H9 (cell line): Measurements from ENCODE around the gene ATP8B4. TPM values are rescaled to one million over a fixed set of nuclear protein-coding genes. Genes with fewer than 3 reads are reported as not detected.

Source experiments
- DNase-seq: peaks from one replicate; pipeline ENCODE4 v3.0.0-alpha.2; 2017
- H2AFZ ChIP-seq: one replicate; pipeline ENCODE4 v1.6.1; 2013; ENCODE audit warnings: mild to moderate bottlenecking, low read length, control low read depth, moderate library complexity
- H2AK5ac ChIP-seq: 2 replicates; pipeline ENCODE4 v1.6.1; 2013; ENCODE audit warnings: low read length, control low read depth, mixed read lengths; ENCODE audit not compliant: insufficient read length
- H2BK120ac ChIP-seq: one replicate; pipeline ENCODE4 v1.6.1; 2013; ENCODE audit warnings: low read depth, mild to moderate bottlenecking, low read length, control low read depth, inconsistent platforms; ENCODE audit not compliant: poor library complexity, severe bottlenecking
- H2BK12ac ChIP-seq: 2 replicates; pipeline ENCODE4 v1.6.1; 2013; ENCODE audit warnings: low read length, control low read depth, mixed read lengths, low read depth; ENCODE audit not compliant: insufficient read length
- H2BK15ac ChIP-seq: 2 replicates; pipeline ENCODE4 v1.6.1; 2013; ENCODE audit warnings: low read depth, low read length, control low read depth
- H2BK20ac ChIP-seq: one replicate; pipeline ENCODE4 v1.6.1; 2013; ENCODE audit warnings: low read depth, mild to moderate bottlenecking, low read length, control low read depth, inconsistent platforms; ENCODE audit not compliant: poor library complexity, severe bottlenecking
- H2BK5ac ChIP-seq: 2 replicates; pipeline ENCODE4 v1.6.1; 2013; ENCODE audit warnings: low read length, control low read depth, mixed read lengths; ENCODE audit not compliant: insufficient read length
- H3K14ac ChIP-seq: 2 replicates; pipeline ENCODE4 v1.6.1; 2013; ENCODE audit warnings: low read length, control low read depth; ENCODE audit not compliant: insufficient read depth
- H3K18ac ChIP-seq: 2 replicates; pipeline ENCODE4 v1.6.1; 2013; ENCODE audit warnings: low read depth, mild to moderate bottlenecking, mixed read lengths, low read length, control low read depth; ENCODE audit not compliant: insufficient read length
- H3K23ac ChIP-seq: 2 replicates; pipeline ENCODE4 v1.6.1; 2013; ENCODE audit warnings: low read length, control low read depth, mixed read lengths, low read depth; ENCODE audit not compliant: insufficient read length
- H3K23me2 ChIP-seq: 2 replicates; pipeline ENCODE4 v1.6.1; 2013; ENCODE audit warnings: low read depth, mild to moderate bottlenecking, mixed read lengths, low read length, control low read depth; ENCODE audit not compliant: insufficient read length, poor library complexity, severe bottlenecking
- H3K27ac ChIP-seq: 2 replicates; pipeline ENCODE4 v1.5.1; 2013; ENCODE audit warnings: low read length, control low read depth, mixed read lengths, low read depth; ENCODE audit not compliant: insufficient read length
- H3K27me3 ChIP-seq: 2 replicates; pipeline ENCODE4 v1.6.1; 2013; ENCODE audit warnings: low read length, control low read depth, inconsistent platforms; ENCODE audit not compliant: insufficient read depth
- H3K4ac ChIP-seq: 2 replicates; pipeline ENCODE4 v1.6.1; 2013; ENCODE audit warnings: low read depth, mild to moderate bottlenecking, control low read depth, inconsistent platforms, low read length, moderate library complexity
- H3K4me1 ChIP-seq: 2 replicates; pipeline ENCODE4 v1.6.1; 2013; ENCODE audit warnings: low read length, control low read depth, inconsistent platforms; ENCODE audit not compliant: insufficient read depth
- H3K4me2 ChIP-seq: 2 replicates; pipeline ENCODE4 v1.6.1; 2013; ENCODE audit warnings: low read length, control low read depth, mixed read lengths; ENCODE audit not compliant: insufficient read length, insufficient read depth
- H3K56ac ChIP-seq: 2 replicates; pipeline ENCODE4 v1.6.1; 2013; ENCODE audit warnings: low read depth, mild to moderate bottlenecking, mixed read lengths, low read length, control low read depth; ENCODE audit not compliant: insufficient read length
- H3K79me1 ChIP-seq: 2 replicates; pipeline ENCODE4 v1.6.1; 2013; ENCODE audit warnings: low read depth, mild to moderate bottlenecking, moderate library complexity, low read length, control low read depth, inconsistent platforms; ENCODE audit not compliant: insufficient read depth, poor library complexity, severe bottlenecking
- H3K79me2 ChIP-seq: 2 replicates; pipeline ENCODE4 v1.6.1; 2013; ENCODE audit warnings: low read length, control low read depth, inconsistent platforms; ENCODE audit not compliant: insufficient read depth
- H3K9ac ChIP-seq: 2 replicates; pipeline ENCODE4 v1.6.1; 2013; ENCODE audit warnings: low read length, control low read depth, mixed read lengths; ENCODE audit not compliant: insufficient read length; ENCODE audit errors: extremely low read depth
- H3K9me3 ChIP-seq: one replicate; pipeline ENCODE4 v1.6.1; 2013; ENCODE audit warnings: low read depth, low read length, inconsistent platforms; ENCODE audit not compliant: control insufficient read depth
- H3T11ph ChIP-seq: one replicate; pipeline ENCODE4 v1.6.1; 2013; ENCODE audit warnings: mild to moderate bottlenecking, low read length, control low read depth, inconsistent platforms
- H4K20me1 ChIP-seq: one replicate; pipeline ENCODE4 v1.6.1; 2013; ENCODE audit not compliant: control insufficient read depth, insufficient read length, insufficient read depth
- H4K5ac ChIP-seq: 2 replicates; pipeline ENCODE4 v1.6.1; 2013; ENCODE audit warnings: low read depth, mild to moderate bottlenecking, mixed read lengths, low read length, control low read depth; ENCODE audit not compliant: insufficient read length
- H4K8ac ChIP-seq: replicated peaks from 2 replicates; pipeline ENCODE4 v1.6.1; 2013; ENCODE audit warnings: low read length, control low read depth, mixed read lengths, low read depth; ENCODE audit not compliant: insufficient read length
- H4K91ac ChIP-seq: 2 replicates; pipeline ENCODE4 v1.6.1; 2013; ENCODE audit warnings: low read depth, mild to moderate bottlenecking, moderate library complexity, mixed read lengths, low read length, control low read depth; ENCODE audit not compliant: insufficient read length
- H3K27ac Mint-ChIP-seq, 3 experiments: 2 replicates in 2 of 3; 3 replicates in 1 of 3; pipeline ENCODE4 v1.8.0; 2020 to 2021; ENCODE audit warnings: mixed read lengths in 3 of 3, mild to moderate bottlenecking in 1 of 3, moderate library complexity in 1 of 3
- H3K27me3 Mint-ChIP-seq: 2 replicates; pipeline ENCODE4 v1.8.0; 2021; ENCODE audit warnings: low read depth, mild to moderate bottlenecking, moderate library complexity, mixed read lengths
- H3K36me3 Mint-ChIP-seq, 3 experiments: 2 replicates in 2 of 3; 3 replicates in 1 of 3; pipeline ENCODE4 v1.8.0; 2020 to 2021; ENCODE audit warnings: low read depth in 3 of 3, mixed read lengths in 3 of 3; ENCODE audit not compliant: insufficient read depth in 1 of 3
- H3K4me1 Mint-ChIP-seq, 2 experiments: 2 replicates each; pipeline ENCODE4 v1.8.0; 2020; ENCODE audit warnings: mixed read lengths in 2 of 2
- H3K4me3 Mint-ChIP-seq, 2 experiments: 2 replicates in 1 of 2; 3 replicates in 1 of 2; pipeline ENCODE4 v1.8.0; 2020 to 2021; ENCODE audit warnings: mild to moderate bottlenecking in 2 of 2, mixed read lengths in 2 of 2, moderate library complexity in 1 of 2
- H3K9me3 Mint-ChIP-seq, 2 experiments: 2 replicates in 1 of 2; 3 replicates in 1 of 2; pipeline ENCODE4 v1.8.0; 2020; ENCODE audit warnings: mild to moderate bottlenecking in 2 of 2, mixed read lengths in 2 of 2, moderate library complexity in 1 of 2
- WGBS: extraction: QIAGEN DNeasy Blood & Tissue Kit; methylation state at CpG from one replicate; pipeline ENCODE4 v1.1.7; 2013; ENCODE audit warnings: missing lambda C conversion rate, low lambda C conversion rate, mixed read lengths; ENCODE audit not compliant: insufficient read length; ENCODE audit errors: extremely low coverage; 5-methylcytosine and 5-hydroxymethylcytosine counted together
- total RNA-seq: library from RNA; stranded (reverse); gene quantifications from 2 replicates; pipeline ENCODE4 v1.2.1, GENCODE V29; 2021
- TF ChIP-seq, protein P1 (sequence below): fragments of 200-600 bp; sonication (generic); conservative IDR thresholded peaks from 3 replicates; pipeline ENCODE4 v1.8.0; 2021; ENCODE audit warnings: antibody characterized with exemption, mild to moderate bottlenecking

The ATP8B4 gene
- total RNA-seq, 1 experiment from 2014 or later = 0.52 TPM

DNA sequence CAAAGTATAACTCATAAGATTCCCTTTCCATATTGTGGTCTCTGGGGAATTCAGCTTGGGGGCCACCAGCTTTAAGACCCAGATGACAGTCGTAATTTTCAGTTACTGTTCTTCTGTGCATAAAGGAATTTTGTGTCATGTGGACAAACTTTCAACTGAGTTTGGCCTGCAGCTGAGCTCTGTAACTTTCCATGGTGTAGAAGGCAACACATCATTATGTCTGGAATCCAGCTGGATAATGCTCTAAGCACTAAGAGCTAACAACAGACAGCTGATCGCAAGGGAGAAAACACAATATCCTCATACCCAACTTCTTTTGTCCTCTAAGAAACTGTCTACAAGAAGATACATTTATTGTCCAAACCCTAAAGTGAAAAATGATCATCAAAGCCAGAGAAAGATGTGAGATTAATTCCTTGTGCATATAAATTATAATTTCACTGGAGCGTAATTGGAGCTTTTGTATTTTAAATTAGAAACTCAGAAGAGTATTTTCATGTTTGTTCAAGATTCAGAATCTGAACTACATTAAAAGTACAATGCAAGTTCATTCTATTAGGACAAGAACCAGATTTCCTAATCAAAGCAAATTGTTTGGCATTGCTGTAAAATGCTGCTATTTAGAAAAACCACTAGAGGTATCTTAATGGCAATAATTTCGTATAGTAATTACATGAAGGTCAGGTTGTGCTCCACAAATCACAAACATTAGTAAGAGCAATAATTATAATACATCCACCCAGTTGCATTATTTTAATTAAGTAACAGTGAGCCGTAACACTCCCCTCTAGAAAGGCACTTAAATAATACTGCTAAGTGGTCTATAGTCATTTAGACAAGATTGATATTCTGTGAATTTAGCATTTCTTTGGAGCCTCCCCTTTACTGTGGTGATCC, 218.8 kb downstream of the ATP8B4 start:
- peaks cover 31 to 33% of the 10 kb centered on the region in 2 experiments for H3K4me1 Mint-ChIP-seq
- no peak overlapping the region for H2AK5ac ChIP-seq
- H4K5ac ChIP-seq = no peak overlapping the region
- H3K4ac ChIP-seq = no peak overlapping the region
- H3K9ac ChIP-seq = no peak overlapping the region
- H3K18ac ChIP-seq = no peak overlapping the region
- H2BK12ac ChIP-seq = no peak overlapping the region
- H3T11ph ChIP-seq = no peak overlapping the region
- no peak overlapping the region for H2BK15ac ChIP-seq
- H2BK20ac ChIP-seq = no peak overlapping the region
- H3K4me1 ChIP-seq = no peaks in the 10 kb centered on the region
- H3K56ac ChIP-seq = no peak overlapping the region
- no peak overlapping the region for H2BK120ac ChIP-seq
- no peak overlapping the region for H2BK5ac ChIP-seq
- H3K27me3 ChIP-seq = no peaks in the 10 kb centered on the region
- TF ChIP-seq, protein P1, sequence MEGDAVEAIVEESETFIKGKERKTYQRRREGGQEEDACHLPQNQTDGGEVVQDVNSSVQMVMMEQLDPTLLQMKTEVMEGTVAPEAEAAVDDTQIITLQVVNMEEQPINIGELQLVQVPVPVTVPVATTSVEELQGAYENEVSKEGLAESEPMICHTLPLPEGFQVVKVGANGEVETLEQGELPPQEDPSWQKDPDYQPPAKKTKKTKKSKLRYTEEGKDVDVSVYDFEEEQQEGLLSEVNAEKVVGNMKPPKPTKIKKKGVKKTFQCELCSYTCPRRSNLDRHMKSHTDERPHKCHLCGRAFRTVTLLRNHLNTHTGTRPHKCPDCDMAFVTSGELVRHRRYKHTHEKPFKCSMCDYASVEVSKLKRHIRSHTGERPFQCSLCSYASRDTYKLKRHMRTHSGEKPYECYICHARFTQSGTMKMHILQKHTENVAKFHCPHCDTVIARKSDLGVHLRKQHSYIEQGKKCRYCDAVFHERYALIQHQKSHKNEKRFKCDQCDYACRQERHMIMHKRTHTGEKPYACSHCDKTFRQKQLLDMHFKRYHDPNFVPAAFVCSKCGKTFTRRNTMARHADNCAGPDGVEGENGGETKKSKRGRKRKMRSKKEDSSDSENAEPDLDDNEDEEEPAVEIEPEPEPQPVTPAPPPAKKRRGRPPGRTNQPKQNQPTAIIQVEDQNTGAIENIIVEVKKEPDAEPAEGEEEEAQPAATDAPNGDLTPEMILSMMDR = no peak
- H3K23ac ChIP-seq = no peak overlapping the region
- no peaks in the 10 kb centered on the region for H3K36me3 Mint-ChIP-seq
- no CpG with 5 or more reads among the region's 5 CpGs for WGBS
- H3K4me3 Mint-ChIP-seq = no peak overlapping the region
- no peaks in the 10 kb centered on the region for H4K20me1 ChIP-seq
- H3K79me2 ChIP-seq = no peaks in the 10 kb centered on the region
- no peak for DNase-seq
- no peaks in the 10 kb centered on the region for H3K9me3 ChIP-seq
- no peak overlapping the region for H3K14ac ChIP-seq
- no peaks in the 10 kb centered on the region for H3K79me1 ChIP-seq
- no peak overlapping the region for H2AFZ ChIP-seq
- H4K91ac ChIP-seq = no peak overlapping the region
- H3K27ac ChIP-seq = no peak overlapping the region
- no peak overlapping the region for H4K8ac ChIP-seq
- H3K27ac Mint-ChIP-seq = no peak overlapping the region; a peak in 1 of 7 replicates
- no peak overlapping the region for H3K4me2 ChIP-seq
- no peaks in the 10 kb centered on the region for H3K9me3 Mint-ChIP-seq
- H3K23me2 ChIP-seq = no peaks in the 10 kb centered on the region
- H3K27me3 Mint-ChIP-seq = no peaks in the 10 kb centered on the region
